CD8-positive, alpha-beta memory T cell (primary cell): ENCODE data around the gene TMEM129. TPM values are rescaled to one million over a fixed set of nuclear protein-coding genes. Genes with fewer than 3 reads are reported as not detected.

ENCODE experiments used
- CTCF ChIA-PET: fragments of 350-600 bp; sonication (Branson Sonifier 250); formaldehyde crosslinking; loops from one replicate; lab custom pipeline; 2021; ENCODE audit warnings: antibody characterized with exemption; lab: Charles Lee
- POLR2A ChIA-PET: fragments of 350-600 bp; sonication (Branson Sonifier 250); formaldehyde crosslinking; loops from one replicate; lab custom pipeline; 2021; ENCODE audit warnings: antibody characterized with exemption; lab: Charles Lee
- DNase-seq, 5 donors: peaks; one replicate each; pipeline versions ENCODE4 v3.0.0 to v3.0.0-alpha.2; 2020 to 2022; ENCODE audit warnings: mixed read lengths in 1 of 5
- H3K27ac ChIP-seq: one replicate; pipeline ENCODE4 v1.7.0; 2013; ENCODE audit warnings: low read depth, mild to moderate bottlenecking, low read length, moderate library complexity
- H3K27me3 ChIP-seq: 2 replicates; pipeline ENCODE4 v1.7.0; 2013; ENCODE audit warnings: low read length, mild to moderate bottlenecking; ENCODE audit not compliant: insufficient read depth, poor library complexity, severe bottlenecking
- H3K36me3 ChIP-seq: 2 replicates; pipeline ENCODE4 v1.7.0; 2013; ENCODE audit warnings: mild to moderate bottlenecking, low read length, moderate library complexity; ENCODE audit not compliant: insufficient read depth
- H3K4me1 ChIP-seq: 2 replicates; pipeline ENCODE4 v1.7.0; 2013; ENCODE audit warnings: mild to moderate bottlenecking, low read length, moderate library complexity; ENCODE audit not compliant: insufficient read depth
- H3K4me3 ChIP-seq: 2 replicates; pipeline ENCODE4 v1.7.0; 2013; ENCODE audit warnings: mild to moderate bottlenecking, low read length
- H3K9me3 ChIP-seq: 2 replicates; pipeline ENCODE4 v1.7.0; 2013; ENCODE audit warnings: mild to moderate bottlenecking, low read length
- H3K27ac Mint-ChIP-seq, 8 donors: one replicate each; pipeline ENCODE4 v1.8.0; 2020 to 2021; ENCODE audit warnings: mixed read lengths in 8 of 8, mild to moderate bottlenecking in 6 of 8, inconsistent platforms in 3 of 8, moderate library complexity in 3 of 8
- H3K27me3 Mint-ChIP-seq, 2 donors: one replicate each; pipeline ENCODE4 v1.8.0; 2020 to 2021; ENCODE audit warnings: mixed read lengths in 2 of 2, mild to moderate bottlenecking in 1 of 2, moderate library complexity in 1 of 2
- H3K36me3 Mint-ChIP-seq, 3 donors: one replicate each; pipeline ENCODE4 v1.8.0; 2020 to 2021; ENCODE audit warnings: mixed read lengths in 3 of 3, inconsistent platforms in 1 of 3, mild to moderate bottlenecking in 1 of 3
- H3K4me1 Mint-ChIP-seq, 3 donors: one replicate each; pipeline ENCODE4 v1.8.0; 2020 to 2021; ENCODE audit warnings: mixed read lengths in 3 of 3, inconsistent platforms in 1 of 3, mild to moderate bottlenecking in 1 of 3
- H3K4me3 Mint-ChIP-seq, 7 donors: one replicate each; pipeline ENCODE4 v1.8.0; 2020 to 2021; ENCODE audit warnings: mixed read lengths in 7 of 7, mild to moderate bottlenecking in 6 of 7, moderate library complexity in 4 of 7, inconsistent platforms in 2 of 7
- H3K9me3 Mint-ChIP-seq, 5 donors: one replicate each; pipeline ENCODE4 v1.8.0; 2020 to 2022; ENCODE audit warnings: mixed read lengths in 5 of 5, mild to moderate bottlenecking in 3 of 5, moderate library complexity in 2 of 5, inconsistent platforms in 1 of 5
- polyA plus RNA-seq: library from polyadenylated mRNA; unstranded; fragments of 300-500 nt; fragmentation: Illumina TruSeq; gene quantifications from one replicate; pipeline ENCODE4 v1.2.3, GENCODE V29; 2021
- total RNA-seq, 2 experiments: library from RNA; stranded (reverse); gene quantifications; one replicate each; pipeline ENCODE4 v1.2.3, GENCODE V29; 2021

The TMEM129 gene
- total and polyA plus RNA-seq, 3 experiments from 2014 or later: 27.6 to 42.1 (median 30.6) TPM

DNA sequence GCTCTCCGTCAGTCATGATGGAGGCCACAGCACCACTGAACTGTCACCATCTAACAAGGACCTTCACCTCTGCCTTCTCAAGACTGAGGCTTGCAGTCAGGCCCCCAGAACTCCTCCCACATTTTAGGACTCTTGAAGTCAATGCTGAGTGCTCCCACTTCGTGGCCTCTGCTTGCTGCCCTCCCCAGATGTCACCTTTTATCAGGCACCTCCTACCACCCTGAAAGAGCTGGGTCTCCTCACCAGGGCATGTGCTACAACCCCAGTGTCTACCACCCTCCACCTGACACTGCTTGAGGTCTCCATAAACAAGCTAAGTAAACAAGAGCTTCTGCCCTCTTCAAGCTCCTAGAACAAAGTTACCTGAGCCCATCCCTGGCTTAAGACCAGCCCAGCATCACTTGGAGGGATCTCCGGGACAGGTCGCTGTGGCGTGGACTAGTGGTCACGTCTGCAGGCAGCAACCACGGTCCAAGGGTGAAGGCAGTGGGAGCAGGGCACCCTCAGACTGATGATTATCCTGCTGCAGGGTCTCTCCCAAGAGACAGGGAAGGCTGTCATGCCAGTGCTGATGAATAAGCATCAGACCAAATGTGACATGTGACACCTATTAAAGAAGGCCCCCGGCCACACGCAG lies 29.3 kb downstream of the TMEM129 start:
- DNase-seq: no peak
- H3K27ac ChIP-seq: no peak overlapping the region
- no peaks in the 10 kb centered on the region for H3K27me3 ChIP-seq
- ChIA-PET POLR2A (interaction anchor here (1.3 kb wide), 2 partner anchors 20 to 32 kb away, joined by 3 to 6 read pairs; partner anchors contain the start of gene SLBP), CTCF (interaction anchor here (1.8 to 9.2 kb wide), 4 partner anchors 9 to 33 kb away, joined by 6 to 341 read pairs (median 62); partner anchors contain the start of genes SLBP, TACC3 and TMEM129)
- Mint-ChIP-seq H3K4me3 (no peak overlapping the region), H3K27me3 (no peaks in the 10 kb centered on the region), H3K36me3 (peaks cover 4 to 60% (median 12%) of the 10 kb centered on the region in 3 donors), H3K27ac (no peak overlapping the region), H3K4me1 (peaks cover 0 to 5% (median 3%) of the 10 kb centered on the region in 3 donors), H3K9me3 (no peaks in the 10 kb centered on the region)
- no peak overlapping the region for H3K4me3 ChIP-seq
- no peaks in the 10 kb centered on the region for H3K9me3 ChIP-seq
- peaks cover 34% of the 10 kb centered on the region for H3K36me3 ChIP-seq
- H3K4me1 ChIP-seq: no peaks in the 10 kb centered on the region

DNA sequence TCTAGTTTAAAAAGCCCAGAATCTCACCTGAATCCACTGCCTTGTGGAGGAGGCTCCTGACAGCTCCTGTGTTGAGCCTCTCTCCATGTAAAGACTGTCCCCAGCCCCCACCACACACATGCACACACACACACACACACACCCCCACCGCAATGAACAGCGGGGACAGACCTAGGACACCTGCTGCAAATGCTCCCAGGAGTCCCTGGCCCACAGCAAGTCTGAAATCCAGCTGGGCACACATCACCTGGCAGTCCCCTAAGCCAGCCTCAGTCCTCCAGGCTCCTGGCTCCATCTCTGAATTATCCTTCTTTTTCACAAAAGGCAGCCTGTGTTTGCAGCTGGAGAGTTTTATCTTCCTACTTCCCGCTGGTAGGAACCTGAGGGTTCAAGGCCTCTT lies 30.4 kb downstream of the TMEM129 start:
- Histone ChIP-seq H3K27ac (no peak overlapping the region), H3K27me3 (no peaks in the 10 kb centered on the region), H3K9me3 (no peaks in the 10 kb centered on the region), H3K4me1 (no peaks in the 10 kb centered on the region), H3K4me3 (no peak overlapping the region), H3K36me3 (peaks cover 34% of the 10 kb centered on the region)
- H3K27ac Mint-ChIP-seq: peak overlapping the region in 2 of 8 donors; percentile 21 to 66
- POLR2A ChIA-PET: interaction anchor here (1.3 kb wide), 2 partner anchors 21 to 33 kb away, joined by 3 to 6 read pairs; partner anchors contain the start of gene SLBP
- no peak overlapping the region for H3K4me3 Mint-ChIP-seq
- no peaks in the 10 kb centered on the region for H3K27me3 Mint-ChIP-seq
- peaks cover 0 to 6% (median 5%) of the 10 kb centered on the region in 3 donors for H3K4me1 Mint-ChIP-seq
- H3K9me3 Mint-ChIP-seq: no peaks in the 10 kb centered on the region
- no peak for DNase-seq
- CTCF ChIA-PET: interaction anchor here (1.8 to 9.2 kb wide), 3 partner anchors 8 to 34 kb away, joined by 4 to 341 read pairs (median 6); partner anchors contain the start of genes TACC3 and TMEM129
- H3K36me3 Mint-ChIP-seq: peaks cover 0 to 50% (median 8%) of the 10 kb centered on the region in 3 donors

DNA sequence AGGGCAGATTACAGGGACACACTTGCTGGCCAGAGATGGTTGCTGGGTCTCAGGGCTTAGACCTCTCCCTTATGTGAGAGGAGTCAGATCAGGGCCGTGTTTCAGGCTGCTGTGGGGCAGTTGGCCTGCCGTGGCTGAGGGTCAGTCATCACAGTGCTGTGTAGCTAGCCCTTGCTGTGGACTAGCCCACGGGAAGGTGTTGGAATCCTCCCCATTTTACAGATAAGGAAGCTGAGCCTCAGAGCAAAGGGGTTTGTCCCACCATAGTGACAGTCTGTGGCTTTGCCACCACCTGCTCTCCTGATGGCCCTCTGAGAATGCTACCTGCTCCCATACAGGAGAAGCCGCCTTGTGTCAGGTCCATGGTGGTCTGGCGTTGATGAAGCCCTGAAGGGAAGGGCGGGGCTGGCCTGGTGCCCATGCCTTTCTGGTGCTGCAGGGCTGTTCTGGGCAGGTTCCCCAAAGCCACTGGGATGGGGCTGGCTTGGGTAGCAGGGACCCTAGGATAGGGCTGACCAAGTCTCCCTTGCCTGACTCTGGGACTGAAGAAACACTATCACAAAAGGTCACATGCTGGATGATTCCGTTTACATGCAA lies 34.6 kb downstream of the TMEM129 start:
- POLR2A ChIA-PET: no interaction called here
- H3K9me3 Mint-ChIP-seq: no peaks in the 10 kb centered on the region
- Histone ChIP-seq H3K9me3 (no peaks in the 10 kb centered on the region), H3K4me1 (no peaks in the 10 kb centered on the region), H3K27ac (no peak overlapping the region), H3K4me3 (no peak overlapping the region), H3K36me3 (peaks cover 6% of the 10 kb centered on the region), H3K27me3 (no peaks in the 10 kb centered on the region)
- peak overlapping the region in 5 of 7 donors; percentile 11 to 50 (median 36) for H3K4me3 Mint-ChIP-seq
- H3K36me3 Mint-ChIP-seq: peaks cover 0 to 15% (median 0%) of the 10 kb centered on the region in 3 donors
- peak overlapping the region in 3 of 8 donors; percentile 12 to 58 (median 46) for H3K27ac Mint-ChIP-seq
- no peaks in the 10 kb centered on the region for H3K27me3 Mint-ChIP-seq
- H3K4me1 Mint-ChIP-seq: peaks cover 11% of the 10 kb centered on the region in 3 donors
- CTCF ChIA-PET: no interaction called here
- DNase-seq: no peak

DNA sequence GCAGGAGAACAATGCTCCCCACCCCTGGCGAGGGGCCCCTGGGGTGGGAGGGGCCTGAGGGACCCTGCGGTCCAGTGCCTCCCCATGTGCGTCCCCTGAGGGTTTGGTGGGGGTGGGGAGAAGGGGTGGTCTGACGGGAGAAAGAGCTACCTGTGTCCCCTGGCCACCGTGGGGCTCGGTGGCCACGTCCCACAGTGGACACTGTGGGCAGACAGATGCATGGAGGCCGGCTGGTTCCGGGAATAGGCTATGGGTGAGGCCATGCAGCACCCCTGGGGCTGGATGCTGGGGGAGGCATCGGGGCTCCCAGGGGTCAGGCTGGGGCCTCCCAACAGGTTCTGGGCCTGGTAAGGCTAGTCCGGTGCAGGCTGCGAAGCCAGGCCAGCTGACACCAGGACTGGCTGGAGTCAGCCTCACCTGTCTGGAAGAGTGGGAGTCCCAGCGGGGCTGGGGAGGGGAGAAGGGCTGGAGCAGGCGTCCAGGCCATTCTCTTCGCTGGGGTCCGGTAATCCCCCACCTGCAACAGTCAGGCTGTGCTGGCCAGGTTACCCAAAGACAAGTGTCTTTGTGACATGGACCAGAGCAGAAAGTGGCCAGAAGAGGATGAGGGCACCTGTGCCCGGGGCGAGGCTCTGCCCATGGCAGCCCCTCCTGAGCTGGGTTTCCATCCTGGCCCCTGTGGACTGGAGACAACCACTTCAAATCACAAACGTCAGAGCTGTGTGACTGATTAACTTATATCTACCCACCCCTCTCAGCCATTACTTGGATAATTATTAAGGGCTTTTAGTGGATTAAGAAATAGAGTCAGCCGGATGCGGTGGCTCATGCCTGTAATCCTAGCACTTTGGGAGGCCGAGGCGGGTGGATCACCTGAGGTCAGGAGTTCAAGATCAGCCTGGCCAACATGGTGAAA lies 35.6 kb downstream of the TMEM129 start:
- Histone ChIP-seq H3K36me3 (peaks cover under 1% of the 10 kb centered on the region), H3K4me1 (no peaks in the 10 kb centered on the region), H3K27ac (no peak overlapping the region), H3K27me3 (no peaks in the 10 kb centered on the region), H3K9me3 (no peaks in the 10 kb centered on the region), H3K4me3 (no peak overlapping the region)
- Mint-ChIP-seq H3K27me3 (no peaks in the 10 kb centered on the region), H3K9me3 (no peaks in the 10 kb centered on the region), H3K4me3 (peak overlapping the region in 2 of 7 donors; percentile 41 to 44), H3K36me3 (peaks cover 0 to 5% (median 0%) of the 10 kb centered on the region in 3 donors), H3K4me1 (peaks cover 11% of the 10 kb centered on the region in 3 donors), H3K27ac (peak overlapping the region in 1 of 8 donors; percentile 30)
- POLR2A ChIA-PET: no interaction called here
- no peak for DNase-seq
- CTCF ChIA-PET: no interaction called here

DNA sequence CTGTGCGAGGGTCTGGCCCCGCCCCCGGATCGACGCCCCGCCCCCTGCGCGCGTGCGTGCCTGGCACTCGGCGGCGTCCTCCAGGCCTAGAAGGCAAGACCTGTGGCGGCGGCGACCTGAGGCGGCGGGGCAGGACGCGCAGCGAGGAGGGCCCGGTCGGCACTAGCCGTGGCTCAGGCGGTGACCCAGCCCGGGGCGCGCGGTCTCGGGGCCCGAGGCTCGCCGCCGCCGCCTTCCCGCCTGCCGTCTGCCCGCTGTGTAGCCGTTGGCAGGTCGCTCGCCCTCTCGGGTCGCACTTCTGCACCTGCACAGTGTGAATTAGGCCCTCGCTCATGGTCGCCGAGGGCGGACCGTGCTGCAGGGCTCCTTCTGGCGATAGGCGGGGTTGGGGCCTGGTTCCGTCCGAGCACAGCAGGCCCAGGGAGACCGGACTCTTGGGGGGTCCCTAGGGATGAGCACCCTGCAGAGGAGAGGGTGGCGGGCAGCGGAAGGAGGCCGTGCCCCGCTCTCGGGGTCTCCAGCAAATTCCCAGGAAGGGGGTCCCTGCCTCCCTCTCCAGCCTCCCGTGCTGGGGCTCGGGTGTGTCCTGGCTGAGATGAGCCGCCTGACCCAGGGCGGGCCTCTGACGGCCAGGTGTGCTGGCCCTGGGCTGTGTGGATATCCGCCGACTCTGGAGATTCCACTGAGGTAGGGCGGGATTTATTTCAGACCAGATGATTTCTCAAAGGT lies 36.5 kb downstream of the TMEM129 start:
- Mint-ChIP-seq H3K4me3 (peak overlapping the region in 6 of 7 donors; percentile 38 to 78 (median 52)), H3K27ac (no peak overlapping the region), H3K4me1 (peaks cover 11% of the 10 kb centered on the region in 3 donors), H3K9me3 (no peaks in the 10 kb centered on the region), H3K27me3 (no peaks in the 10 kb centered on the region), H3K36me3 (peaks cover 0 to 2% (median 0%) of the 10 kb centered on the region in 3 donors)
- no peaks in the 10 kb centered on the region for H3K4me1 ChIP-seq
- no peaks in the 10 kb centered on the region for H3K9me3 ChIP-seq
- no peaks in the 10 kb centered on the region for H3K27me3 ChIP-seq
- POLR2A ChIA-PET: interaction anchor here (1.1 kb wide), 1 partner anchor 9 kb away, joined by 3 read pairs; no protein-coding TSS in a partner anchor
- H3K4me3 ChIP-seq: no peak overlapping the region
- peak in 4 of 5 donors; percentile 91 for DNase-seq
- H3K27ac ChIP-seq: no peak overlapping the region
- CTCF ChIA-PET: interaction anchor here (2.7 kb wide), 1 partner anchor 9 kb away, joined by 11 read pairs; no protein-coding TSS in a partner anchor
- H3K36me3 ChIP-seq: no peaks in the 10 kb centered on the region

GRCh38 chr4:1683736-1684505 lies 37.2 kb downstream of the TMEM129 start, which contains the start of gene FAM53A:
TSS of gene FAM53A (minus strand) at chr4:1684313. CDS start at chr4:1668741, 15,572 bp downstream.
- CTCF ChIA-PET: interaction anchor here (2.0 to 2.7 kb wide), 2 partner anchors 8 to 10 kb away, joined by 6 to 11 read pairs; no protein-coding TSS in a partner anchor
- peak within 1 kb of the TSS; percentile 77 to 97 (median 94) for H3K27ac Mint-ChIP-seq
- Histone ChIP-seq H3K4me1 (no peaks in the 10 kb centered on the region), H3K36me3 (no peaks in the 10 kb centered on the region), H3K27me3 (no peaks in the 10 kb centered on the region), H3K4me3 (peak within 1 kb of the TSS; percentile 28), H3K9me3 (no peaks in the 10 kb centered on the region), H3K27ac (peak within 1 kb of the TSS; percentile 27)
- no peaks in the 10 kb centered on the region for H3K9me3 Mint-ChIP-seq
- peaks cover 0 to 1% (median 0%) of the 10 kb centered on the region in 3 donors for H3K36me3 Mint-ChIP-seq
- peak within 1 kb of the TSS; percentile 87 to 94 (median 90) for H3K4me3 Mint-ChIP-seq
- H3K27me3 Mint-ChIP-seq: no peaks in the 10 kb centered on the region
- POLR2A ChIA-PET: interaction anchor here (1.1 to 1.4 kb wide), 3 partner anchors 9 to 78 kb away, joined by 3 to 5 read pairs (median 4); partner anchors contain the start of gene SLBP
- DNase-seq: peak in 2 of 5 donors; percentile 16 to 90
- H3K4me1 Mint-ChIP-seq: peaks cover 11% of the 10 kb centered on the region in 3 donors
